ENCODE data around the gene TLE3. TPM values are rescaled to one million over a fixed set of nuclear protein-coding genes. Genes with fewer than 3 reads are reported as not detected.

Gene TLE3
- total RNA-seq, 1 donor from 2014 or later, result 17.8 TPM

- no peak for TF ChIP-seq CTCF (IDR thresholded peaks at IDR 0.05; ENCODE audit: borderline replicate concordance)
- no peak for DNase-seq
- H3K4me1 ChIP-seq, result no peaks in the 10 kb centered on the region
- peaks cover 70% of the 10 kb centered on the region for H3K27me3 ChIP-seq (ENCODE audit: low read depth)
- no peaks in the 10 kb centered on the region for H3K36me3 ChIP-seq
- intact Hi-C loops (cut with micrococcal nuclease), result no loop called here
- H3K9me3 ChIP-seq (replicated peaks), result peaks cover 13% of the 10 kb centered on the region
- no peak overlapping the region for H3K27ac ChIP-seq (replicated peaks)
- H3K4me3 ChIP-seq, result no peak overlapping the region
Measured at GRCh38 chr15:69998541-69999391, 99.0 kb downstream of the TLE3 start.

GRCh38 chr15:69997813-69998212, 99.9 kb downstream of the TLE3 start:
- TF ChIP-seq CTCF (IDR thresholded peaks at IDR 0.05; ENCODE audit: borderline replicate concordance), result no peak
- peak; percentile 38 for DNase-seq
- peaks cover 64% of the 10 kb centered on the region for H3K27me3 ChIP-seq (ENCODE audit: low read depth)
- intact Hi-C loops (cut with micrococcal nuclease), result no loop called here
- H3K36me3 ChIP-seq, result no peaks in the 10 kb centered on the region
- H3K4me1 ChIP-seq, result no peaks in the 10 kb centered on the region
- no peak overlapping the region for H3K4me3 ChIP-seq
- H3K27ac ChIP-seq (replicated peaks), result no peak overlapping the region
- peaks cover 5% of the 10 kb centered on the region for H3K9me3 ChIP-seq (replicated peaks)

Small RNAs within 50 kb of the gene (microRNA-seq; reads per million reads assigned to microRNA genes)
- gene MIR629, result 25.0 reads per million, percentile 41 among the genes with 10 or more reads in this experiment
